ENCODE measurements around the gene CERS5. TPM values are rescaled to one million over a fixed set of nuclear protein-coding genes. Genes with fewer than 3 reads are reported as not detected.

The CERS5 gene
- polyA plus RNA-seq, 1 of the 3 experiments (the other 2 are of a cell fraction): 56.9 TPM

DNA sequence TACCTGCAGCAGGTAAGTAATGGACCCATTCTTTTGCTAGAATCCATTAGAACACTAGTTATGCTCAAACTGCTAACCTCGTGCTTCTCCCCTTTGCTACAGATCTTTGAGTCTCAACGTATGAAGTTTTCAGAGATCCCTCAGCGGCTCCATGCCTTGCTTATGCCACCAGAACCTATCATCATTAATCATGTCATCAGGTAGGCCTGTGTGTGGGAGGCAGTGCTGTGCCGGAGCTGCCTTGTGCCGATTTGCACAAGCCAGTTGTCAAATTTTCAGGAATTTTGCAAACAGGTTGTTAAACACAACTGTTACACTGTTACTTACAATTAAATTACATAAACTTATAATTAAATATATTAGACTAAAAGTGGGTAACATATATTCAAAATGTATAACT, 76.8 kb downstream of the CERS5 start:
- H2AFZ ChIP-seq (ENCODE audit: low read depth): no peak overlapping the region
- peaks cover 61 to 67% of the 10 kb centered on the region in 2 experiments for H3K36me3 ChIP-seq (replicated peaks in 1 of 2; ENCODE audit: control insufficient read depth in 1 of 2, insufficient read depth in 2 of 2, low read length in 1 of 2)
- no peak overlapping the region for H3K27ac ChIP-seq (ENCODE audit: low read depth in 2 of 2, low read length in 1 of 2)
- no peaks in the 10 kb centered on the region for H3K9me3 ChIP-seq
- H3K4me2 ChIP-seq: no peak overlapping the region
- no peak overlapping the region for H3K9ac ChIP-seq
- WGBS (ENCODE audit: low lambda C conversion rate): 86% methylated on average over 5 of the region's 5 CpGs
- ChIA-PET POLR2A (interaction anchor here (0.6 to 1.3 kb wide), 2 partner anchors 11 to 20 kb away, joined by 4 read pairs; no protein-coding TSS in a partner anchor), CTCF (interaction anchor here (1.2 to 5.1 kb wide), 7 partner anchors 11 to 79 kb away, joined by 3 to 74 read pairs (median 7); partner anchors contain the start of gene COX14)
- no peak overlapping the region for H3K4me3 ChIP-seq (ENCODE audit: low read depth in 2 of 2, low read length in 1 of 2)
- no peaks in the 10 kb centered on the region for H3K27me3 ChIP-seq (ENCODE audit: insufficient read depth)
- H3F3A ChIP-seq (replicated peaks; ENCODE audit: insufficient read depth): peaks cover 37% of the 10 kb centered on the region
- TF ChIP-seq RXRA (IDR thresholded peaks at IDR 0.05; ENCODE audit: borderline replicate concordance, low read depth) (no peak), SIN3A (IDR thresholded peaks at IDR 0.05; ENCODE audit: borderline replicate concordance, low read depth, low read length) (no peak), ELF1 (IDR thresholded peaks at IDR 0.05) (no peak), MXI1 (IDR thresholded peaks at IDR 0.05; ENCODE audit: low read depth, low read length) (no peak), TEAD4 (IDR thresholded peaks at IDR 0.05; ENCODE audit: borderline replicate concordance, insufficient read depth) (no peak), YY1 (IDR thresholded peaks at IDR 0.05; ENCODE audit: low read depth) (no peak), TCF12 (IDR thresholded peaks at IDR 0.05) (no peak), POLR2AphosphoS5 (IDR thresholded peaks at IDR 0.05; ENCODE audit: low read depth, low read length) (no peak)
- TF ChIP-seq, protein P1, sequence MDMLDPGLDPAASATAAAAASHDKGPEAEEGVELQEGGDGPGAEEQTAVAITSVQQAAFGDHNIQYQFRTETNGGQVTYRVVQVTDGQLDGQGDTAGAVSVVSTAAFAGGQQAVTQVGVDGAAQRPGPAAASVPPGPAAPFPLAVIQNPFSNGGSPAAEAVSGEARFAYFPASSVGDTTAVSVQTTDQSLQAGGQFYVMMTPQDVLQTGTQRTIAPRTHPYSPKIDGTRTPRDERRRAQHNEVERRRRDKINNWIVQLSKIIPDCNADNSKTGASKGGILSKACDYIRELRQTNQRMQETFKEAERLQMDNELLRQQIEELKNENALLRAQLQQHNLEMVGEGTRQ (IDR thresholded peaks at IDR 0.05; ENCODE audit: borderline replicate concordance, low read depth, low read length): no peak
- no peaks in the 10 kb centered on the region for H3K9me2 ChIP-seq
- DNase-seq: no peak
- peaks cover 22% of the 10 kb centered on the region for H4K20me1 ChIP-seq (ENCODE audit: insufficient read depth)
- peaks cover 18% of the 10 kb centered on the region for H3K79me2 ChIP-seq (ENCODE audit: insufficient read depth)
- peaks cover 14 to 22% of the 10 kb centered on the region in 2 experiments for H3K4me1 ChIP-seq (ENCODE audit: control insufficient read depth in 1 of 2, insufficient read depth in 2 of 2, low read depth in 1 of 2, low read length in 1 of 2)

DNA sequence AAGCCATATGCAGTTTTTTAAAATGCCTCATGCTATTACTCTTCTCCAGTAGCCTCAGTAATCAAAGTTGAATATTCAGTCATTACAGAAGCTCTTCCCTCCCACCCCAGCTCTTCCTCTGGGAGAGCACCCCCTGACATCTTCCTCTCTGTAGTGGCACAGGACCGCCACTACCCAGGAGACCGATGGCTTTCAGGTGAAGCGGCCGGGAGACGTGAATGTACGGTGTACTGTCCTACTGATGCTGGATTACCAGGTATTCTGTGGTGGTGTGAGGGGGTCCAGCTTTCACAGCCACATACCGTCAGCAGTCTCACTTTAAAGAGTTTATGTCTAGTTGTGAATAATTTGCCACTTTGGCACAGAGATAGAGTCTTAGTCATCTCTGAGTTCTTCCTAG, 77.4 kb downstream of the CERS5 start:
- ChIA-PET POLR2A (interaction anchor here (1.2 to 1.3 kb wide), 2 partner anchors 12 to 22 kb away, joined by 3 to 4 read pairs; partner anchors contain the start of gene COX14), CTCF (interaction anchor here (0.7 to 5.1 kb wide), 12 partner anchors 8 to 87 kb away, joined by 3 to 74 read pairs (median 6); partner anchors contain the start of gene COX14)
- DNase-seq: no peak
- H3K4me2 ChIP-seq: no peak overlapping the region
- peaks cover 22% of the 10 kb centered on the region for H4K20me1 ChIP-seq (ENCODE audit: insufficient read depth)
- no peak overlapping the region for H2AFZ ChIP-seq (ENCODE audit: low read depth)
- no peak overlapping the region for H3K27ac ChIP-seq (ENCODE audit: low read depth in 2 of 2, low read length in 1 of 2)
- H3K4me1 ChIP-seq (ENCODE audit: control insufficient read depth in 1 of 2, insufficient read depth in 2 of 2, low read depth in 1 of 2, low read length in 1 of 2): peaks cover 14 to 22% of the 10 kb centered on the region in 2 experiments
- H3K9ac ChIP-seq: no peak overlapping the region
- no peak overlapping the region for H3K4me3 ChIP-seq (ENCODE audit: low read depth in 2 of 2, low read length in 1 of 2)
- H3K79me2 ChIP-seq (ENCODE audit: insufficient read depth): peaks cover 21% of the 10 kb centered on the region
- H3F3A ChIP-seq (replicated peaks; ENCODE audit: insufficient read depth): peaks cover 38% of the 10 kb centered on the region
- peaks cover 56 to 63% of the 10 kb centered on the region in 2 experiments for H3K36me3 ChIP-seq (replicated peaks in 1 of 2; ENCODE audit: control insufficient read depth in 1 of 2, insufficient read depth in 2 of 2, low read length in 1 of 2)
- H3K9me2 ChIP-seq: no peaks in the 10 kb centered on the region
- 98% methylated on average over 7 of the region's 7 CpGs for WGBS (ENCODE audit: low lambda C conversion rate)
- H3K27me3 ChIP-seq (ENCODE audit: insufficient read depth): no peaks in the 10 kb centered on the region
- H3K9me3 ChIP-seq: no peaks in the 10 kb centered on the region
- no peak for TF ChIP-seq MXI1 (IDR thresholded peaks at IDR 0.05; ENCODE audit: low read depth, low read length)
- TF ChIP-seq YY1 (IDR thresholded peaks at IDR 0.05; ENCODE audit: low read depth): no peak
- no peak for TF ChIP-seq RFX5 (IDR thresholded peaks at IDR 0.05; ENCODE audit: low read length)
- no peak for TF ChIP-seq FOXJ3 (CRISPR knock-in tag; IDR thresholded peaks at IDR 0.05)
- TF ChIP-seq, protein P2, sequence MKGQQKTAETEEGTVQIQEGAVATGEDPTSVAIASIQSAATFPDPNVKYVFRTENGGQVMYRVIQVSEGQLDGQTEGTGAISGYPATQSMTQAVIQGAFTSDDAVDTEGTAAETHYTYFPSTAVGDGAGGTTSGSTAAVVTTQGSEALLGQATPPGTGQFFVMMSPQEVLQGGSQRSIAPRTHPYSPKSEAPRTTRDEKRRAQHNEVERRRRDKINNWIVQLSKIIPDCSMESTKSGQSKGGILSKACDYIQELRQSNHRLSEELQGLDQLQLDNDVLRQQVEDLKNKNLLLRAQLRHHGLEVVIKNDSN (IDR thresholded peaks at IDR 0.05; ENCODE audit: borderline replicate concordance, low read depth): no peak
- no peak for TF ChIP-seq CHD2 (IDR thresholded peaks at IDR 0.05; ENCODE audit: low read length, partially characterized antibody)
- no peak for TF ChIP-seq JUND (IDR thresholded peaks at IDR 0.05)
- no peak for TF ChIP-seq GATA2 (CRISPR knock-in tag; IDR thresholded peaks at IDR 0.05)
- TF ChIP-seq FOSL2 (IDR thresholded peaks at IDR 0.05; ENCODE audit: borderline replicate concordance, low read depth): no peak
- TF ChIP-seq, protein P3, sequence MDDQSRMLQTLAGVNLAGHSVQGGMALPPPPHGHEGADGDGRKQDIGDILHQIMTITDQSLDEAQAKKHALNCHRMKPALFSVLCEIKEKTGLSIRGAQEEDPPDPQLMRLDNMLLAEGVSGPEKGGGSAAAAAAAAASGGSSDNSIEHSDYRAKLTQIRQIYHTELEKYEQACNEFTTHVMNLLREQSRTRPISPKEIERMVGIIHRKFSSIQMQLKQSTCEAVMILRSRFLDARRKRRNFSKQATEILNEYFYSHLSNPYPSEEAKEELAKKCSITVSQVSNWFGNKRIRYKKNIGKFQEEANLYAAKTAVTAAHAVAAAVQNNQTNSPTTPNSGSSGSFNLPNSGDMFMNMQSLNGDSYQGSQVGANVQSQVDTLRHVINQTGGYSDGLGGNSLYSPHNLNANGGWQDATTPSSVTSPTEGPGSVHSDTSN (IDR thresholded peaks at IDR 0.05): no peak
- TF ChIP-seq, protein P4, sequence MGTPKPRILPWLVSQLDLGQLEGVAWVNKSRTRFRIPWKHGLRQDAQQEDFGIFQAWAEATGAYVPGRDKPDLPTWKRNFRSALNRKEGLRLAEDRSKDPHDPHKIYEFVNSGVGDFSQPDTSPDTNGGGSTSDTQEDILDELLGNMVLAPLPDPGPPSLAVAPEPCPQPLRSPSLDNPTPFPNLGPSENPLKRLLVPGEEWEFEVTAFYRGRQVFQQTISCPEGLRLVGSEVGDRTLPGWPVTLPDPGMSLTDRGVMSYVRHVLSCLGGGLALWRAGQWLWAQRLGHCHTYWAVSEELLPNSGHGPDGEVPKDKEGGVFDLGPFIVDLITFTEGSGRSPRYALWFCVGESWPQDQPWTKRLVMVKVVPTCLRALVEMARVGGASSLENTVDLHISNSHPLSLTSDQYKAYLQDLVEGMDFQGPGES (IDR thresholded peaks at IDR 0.05; ENCODE audit: low read depth, low read length): no peak
- TF ChIP-seq SMC3 (IDR thresholded peaks at IDR 0.05; ENCODE audit: low read depth, low read length): no peak
- no peak for TF ChIP-seq RXRA (IDR thresholded peaks at IDR 0.05; ENCODE audit: borderline replicate concordance, low read depth)
- TF ChIP-seq, protein P5, sequence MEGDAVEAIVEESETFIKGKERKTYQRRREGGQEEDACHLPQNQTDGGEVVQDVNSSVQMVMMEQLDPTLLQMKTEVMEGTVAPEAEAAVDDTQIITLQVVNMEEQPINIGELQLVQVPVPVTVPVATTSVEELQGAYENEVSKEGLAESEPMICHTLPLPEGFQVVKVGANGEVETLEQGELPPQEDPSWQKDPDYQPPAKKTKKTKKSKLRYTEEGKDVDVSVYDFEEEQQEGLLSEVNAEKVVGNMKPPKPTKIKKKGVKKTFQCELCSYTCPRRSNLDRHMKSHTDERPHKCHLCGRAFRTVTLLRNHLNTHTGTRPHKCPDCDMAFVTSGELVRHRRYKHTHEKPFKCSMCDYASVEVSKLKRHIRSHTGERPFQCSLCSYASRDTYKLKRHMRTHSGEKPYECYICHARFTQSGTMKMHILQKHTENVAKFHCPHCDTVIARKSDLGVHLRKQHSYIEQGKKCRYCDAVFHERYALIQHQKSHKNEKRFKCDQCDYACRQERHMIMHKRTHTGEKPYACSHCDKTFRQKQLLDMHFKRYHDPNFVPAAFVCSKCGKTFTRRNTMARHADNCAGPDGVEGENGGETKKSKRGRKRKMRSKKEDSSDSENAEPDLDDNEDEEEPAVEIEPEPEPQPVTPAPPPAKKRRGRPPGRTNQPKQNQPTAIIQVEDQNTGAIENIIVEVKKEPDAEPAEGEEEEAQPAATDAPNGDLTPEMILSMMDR (IDR thresholded peaks at IDR 0.05): no peak
- TF ChIP-seq TAF1 (IDR thresholded peaks at IDR 0.05; ENCODE audit: borderline replicate concordance, low read depth, low read length): no peak
- TF ChIP-seq EP300 (IDR thresholded peaks at IDR 0.05; ENCODE audit: borderline replicate concordance in 1 of 2, low read depth in 1 of 2, low read length in 1 of 2): no peak
